Measurements from ENCODE around the gene MUS81. TPM values are rescaled to one million over a fixed set of nuclear protein-coding genes. Genes with fewer than 3 reads are reported as not detected.
"Not testable (repeated sequence)": the region's sequence is repeated elsewhere in the genome, so short reads cannot be mapped to it uniquely, and the experiment has no call there.

Gene MUS81
- total RNA-seq, 1 donor: 85.1 TPM

- DNase-seq (ENCODE audit: low read depth in 2 of 3, low spot score in 2 of 3): peak; percentile 94 to 95 (median 95)
Measured at GRCh38 chr11:65890324-65891218, 30.3 kb downstream of the MUS81 start, which contains the start of gene CCDC85B. TSS of gene CCDC85B (plus strand) at chr11:65890673. CDS start at chr11:65890784, 111 bp downstream.

DNA sequence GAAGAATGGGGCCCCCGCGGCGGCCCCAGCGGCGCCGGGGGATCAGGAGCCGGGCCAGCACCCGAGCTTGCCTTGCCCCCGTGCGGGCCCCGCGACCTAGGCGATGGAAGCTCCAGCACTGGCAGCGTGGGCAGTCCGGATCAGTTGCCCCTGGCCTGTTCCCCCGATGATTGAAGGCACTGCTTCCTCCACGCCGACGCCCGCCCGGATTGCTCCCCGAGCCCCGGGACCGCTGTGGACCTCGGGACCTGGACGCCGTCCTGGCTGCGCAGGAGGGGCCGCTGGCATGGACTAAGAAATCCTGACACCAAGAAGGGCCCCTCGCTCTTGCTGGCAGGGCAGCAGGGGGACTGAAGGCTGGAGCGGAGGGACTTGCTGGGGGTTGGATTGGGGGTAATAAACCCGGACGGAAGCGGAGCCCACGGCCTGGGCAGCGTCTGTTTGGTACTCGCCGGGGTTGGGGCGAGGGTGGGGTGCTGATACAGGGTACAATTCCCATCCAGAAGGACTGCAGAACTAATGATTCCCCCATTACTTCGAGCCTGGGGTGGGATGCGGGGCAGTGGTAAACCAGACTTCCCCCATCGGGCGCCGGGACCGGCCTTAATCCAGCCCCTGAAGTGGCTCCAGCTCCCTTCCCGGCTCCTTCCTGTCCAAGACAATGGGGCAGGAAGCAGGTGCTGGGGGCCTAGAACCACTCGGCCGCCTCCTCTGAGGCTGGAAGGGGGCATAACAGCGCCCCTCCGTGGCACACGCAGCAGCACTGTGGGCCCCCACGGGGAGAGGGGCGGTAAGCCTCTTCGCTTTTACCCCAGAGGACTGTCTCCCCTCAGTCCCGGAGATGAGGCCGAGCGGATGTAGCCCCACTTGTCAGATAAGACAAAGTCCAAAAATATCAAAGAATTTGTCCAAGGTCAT, 31.2 kb downstream of the MUS81 start:
- DNase-seq (ENCODE audit: low read depth in 2 of 3, low spot score in 2 of 3): peak in 1 of 3 donors; percentile 48

GRCh38 chr11:65892137-65892540, 31.9 kb downstream of the MUS81 start:
- DNase-seq (ENCODE audit: low read depth in 2 of 3, low spot score in 2 of 3): not testable (repeated sequence)

GRCh38 chr11:65892661-65893317, 32.6 kb downstream of the MUS81 start:
- DNase-seq (ENCODE audit: low read depth in 2 of 3, low spot score in 2 of 3): no peak

GRCh38 chr11:65894034-65894591, 33.9 kb downstream of the MUS81 start:
- DNase-seq (ENCODE audit: low read depth in 2 of 3, low spot score in 2 of 3): peak in 2 of 3 donors; percentile 56 to 71

- no peak for DNase-seq (ENCODE audit: low read depth in 2 of 3, low spot score in 2 of 3)
Measured at GRCh38 chr11:65895482-65895981, 35.3 kb downstream of the MUS81 start.

DNA sequence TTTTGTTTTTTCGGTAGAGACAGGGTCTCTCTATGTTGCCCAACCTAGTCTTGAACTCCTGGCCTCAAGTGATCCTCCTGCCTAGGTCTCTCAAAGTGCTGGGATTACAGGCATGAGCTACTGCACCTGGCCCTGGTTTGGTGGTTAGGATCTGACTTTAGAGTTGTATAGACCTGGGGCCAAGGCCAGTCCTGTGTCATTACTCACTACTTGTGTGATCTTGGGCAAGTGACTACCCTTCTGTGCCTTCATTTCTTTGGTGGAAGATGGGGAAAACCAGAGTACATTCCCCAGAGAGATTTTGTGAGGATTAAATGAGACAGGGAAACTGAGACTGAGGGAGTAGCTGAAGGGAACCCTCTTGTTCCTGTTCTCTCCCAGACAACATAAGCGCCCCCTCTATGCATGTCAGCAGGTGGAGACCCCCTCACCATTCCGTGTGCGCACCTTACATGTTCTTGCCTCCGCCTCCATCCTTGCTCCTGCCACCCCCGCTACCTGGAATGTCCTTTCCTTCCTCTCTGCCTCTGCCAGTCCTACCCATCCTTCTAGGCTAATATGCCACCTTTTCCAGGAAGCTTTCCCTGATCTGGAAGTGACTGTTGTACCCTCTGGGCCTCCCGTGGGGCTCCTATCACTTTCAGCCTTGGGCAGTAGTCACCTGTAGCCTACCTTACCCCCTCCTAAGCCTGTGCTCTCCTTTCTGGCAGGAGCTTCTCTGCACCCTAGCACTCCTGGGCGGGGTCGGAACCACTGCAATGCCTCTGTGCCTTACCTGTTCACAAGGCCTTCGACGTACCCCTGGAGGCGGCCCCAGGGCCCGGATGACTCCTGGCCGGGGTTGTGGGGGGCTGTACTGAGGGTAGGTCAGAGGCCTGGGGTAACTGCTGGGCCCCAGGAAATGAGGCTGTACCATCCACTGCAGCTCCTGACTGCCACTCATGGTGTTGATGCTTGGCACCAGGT, 36.1 kb downstream of the MUS81 start:
- DNase-seq (ENCODE audit: low read depth in 2 of 3, low spot score in 2 of 3): no peak

DNA sequence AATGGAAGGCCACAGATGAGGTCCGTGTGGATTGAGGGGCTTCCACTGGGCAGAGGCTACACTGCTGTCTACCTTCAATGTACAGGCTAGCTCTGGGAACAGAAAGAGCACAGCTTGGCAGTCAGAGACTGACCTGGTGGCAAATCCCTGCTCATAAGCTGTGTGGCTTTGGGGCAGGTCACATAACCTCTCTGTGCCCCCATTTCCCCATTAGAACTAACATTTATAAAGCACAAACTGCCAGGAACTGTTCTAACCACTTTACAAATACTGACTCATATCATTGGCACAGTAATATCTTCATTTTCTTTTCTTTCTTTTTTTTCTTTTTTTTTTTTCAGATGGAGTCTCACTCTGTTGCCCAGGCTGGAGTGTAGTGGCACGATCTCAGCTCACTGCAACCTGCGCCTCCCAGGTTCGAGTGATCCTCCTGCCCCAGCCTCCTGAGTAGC, 36.8 kb downstream of the MUS81 start:
- no peak for DNase-seq (ENCODE audit: low read depth in 2 of 3, low spot score in 2 of 3)

DNA sequence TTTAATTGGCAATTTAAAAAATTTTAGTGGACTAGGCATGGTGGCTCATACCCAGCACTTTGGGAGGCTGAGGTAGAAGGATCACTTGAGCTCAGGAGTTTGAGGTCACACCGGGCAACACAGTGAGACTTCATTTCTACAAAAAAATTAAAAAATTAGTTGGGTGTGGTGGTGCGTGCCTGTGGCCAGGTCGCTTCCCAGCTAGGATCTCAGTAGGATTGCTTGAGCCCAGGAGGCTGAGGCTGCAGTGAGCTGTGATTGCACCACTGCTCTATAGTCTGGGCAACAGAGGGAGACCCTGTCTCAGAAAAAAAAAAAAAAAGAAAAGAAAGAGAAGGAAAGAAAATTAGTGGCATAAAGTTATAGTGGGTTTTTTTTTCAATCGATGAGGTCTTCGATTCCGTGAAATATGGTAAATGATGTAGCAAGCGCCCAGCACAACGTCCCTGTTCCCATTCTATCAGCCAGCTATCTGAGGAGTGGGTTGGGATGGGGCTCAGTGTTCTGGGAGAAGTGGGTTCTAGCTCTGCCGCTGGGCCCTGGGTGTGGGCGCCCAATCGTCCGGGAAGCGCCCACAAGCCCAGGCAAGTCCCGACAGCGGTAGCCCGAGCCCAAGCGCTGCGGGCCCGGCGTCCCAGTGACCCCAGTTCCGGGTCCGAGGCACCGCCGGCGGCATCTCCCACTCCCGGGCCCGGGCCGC, 38.6 kb downstream of the MUS81 start:
- no peak for DNase-seq (ENCODE audit: low read depth in 2 of 3, low spot score in 2 of 3)

GRCh38 chr11:65899356-65900124, 39.3 kb downstream of the MUS81 start:
- DNase-seq (ENCODE audit: low read depth in 2 of 3, low spot score in 2 of 3): peak in 2 of 3 donors; percentile 82 to 84

DNA sequence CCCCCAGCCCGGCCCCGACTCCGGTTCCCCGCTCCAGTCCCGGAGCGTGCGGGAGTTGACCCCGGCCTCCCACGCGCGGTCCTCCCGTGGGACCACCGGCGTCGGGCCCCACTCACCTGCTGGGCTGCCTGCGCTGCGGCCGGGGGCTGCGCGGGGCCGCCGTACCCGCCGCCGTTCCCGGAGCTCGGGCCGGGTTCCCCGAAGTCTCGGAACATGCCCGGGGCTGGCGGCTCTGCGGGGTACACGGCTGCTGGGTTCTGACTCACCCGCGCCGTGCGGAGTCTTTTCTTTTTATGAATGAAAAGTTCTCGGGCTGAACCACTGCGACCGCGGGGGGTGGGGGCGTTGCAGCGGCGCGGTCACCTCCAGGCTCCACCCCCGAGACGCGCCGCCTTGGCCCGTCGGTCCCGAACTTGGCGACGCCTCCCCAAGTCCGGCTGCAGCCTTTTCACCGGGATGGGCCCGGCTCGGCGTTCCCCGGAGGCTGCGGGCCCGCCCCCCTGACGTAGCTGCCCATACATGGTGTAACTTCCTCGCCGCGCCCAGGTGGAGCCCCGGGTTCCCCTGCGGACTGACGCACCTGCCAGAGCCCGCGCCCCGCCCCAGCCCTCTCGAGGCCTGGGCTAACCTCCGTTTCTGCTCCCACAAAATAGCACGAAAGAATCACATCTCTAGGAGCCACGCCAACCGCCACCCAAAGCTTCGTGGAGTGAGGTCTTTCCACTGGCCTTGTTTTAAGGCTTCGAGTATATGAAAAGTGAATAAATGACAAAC, 40.1 kb downstream of the MUS81 start, which contains the start of gene FOSL1:
Gene FOSL1, minus strand, starts transcription at position 264 of the 774 bp plus-strand sequence. Its CDS starts 49 bp downstream, at position 215.
- peak; percentile 85 to 97 (median 94) for DNase-seq (ENCODE audit: low read depth in 2 of 3, low spot score in 2 of 3)

- no peak for DNase-seq (ENCODE audit: low read depth in 2 of 3, low spot score in 2 of 3)
Measured at GRCh38 chr11:65900899-65901180, 40.6 kb downstream of the MUS81 start.

- DNase-seq (ENCODE audit: low read depth in 2 of 3, low spot score in 2 of 3): no peak
Measured at GRCh38 chr11:65903068-65903481, 42.8 kb downstream of the MUS81 start.

DNA sequence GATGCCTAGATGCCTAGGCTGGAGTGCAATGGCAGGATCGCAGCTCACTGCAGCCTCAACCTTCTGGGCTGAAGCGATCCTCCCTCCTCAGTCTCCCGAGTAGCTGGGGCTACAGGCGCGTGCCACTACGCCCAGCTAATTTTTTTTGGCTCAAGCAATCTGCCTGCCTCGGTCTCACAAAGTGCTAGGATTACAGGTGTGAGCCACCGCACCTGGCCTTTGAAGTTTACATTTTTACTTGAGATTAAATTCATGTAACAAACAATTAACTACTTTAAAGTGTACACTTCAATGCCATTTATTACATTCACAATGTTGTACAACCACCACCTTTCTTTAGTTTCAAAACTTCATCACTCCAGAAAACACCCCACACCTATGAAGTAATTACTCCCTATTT, 43.5 kb downstream of the MUS81 start:
- DNase-seq (ENCODE audit: low read depth in 2 of 3, low spot score in 2 of 3): no peak

DNA sequence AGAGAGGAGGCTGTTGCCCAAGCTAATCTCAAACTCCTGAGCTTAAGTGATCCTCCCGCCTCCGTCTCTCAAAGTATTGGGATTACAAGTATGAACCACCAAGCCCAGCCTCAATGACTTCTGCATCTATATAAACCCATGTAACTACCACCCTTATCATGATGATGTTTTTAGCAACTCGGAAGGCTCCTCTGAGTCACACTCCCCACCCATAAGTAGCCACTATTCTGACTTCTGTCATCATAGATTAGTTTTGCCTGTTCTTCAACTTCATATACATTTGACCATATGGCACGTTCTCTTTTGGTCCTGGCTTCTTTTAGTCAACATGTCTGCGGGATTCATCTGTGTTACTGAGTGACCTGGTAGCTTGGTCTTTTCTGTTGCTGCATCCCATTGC, 46.4 kb downstream of the MUS81 start:
- no peak for DNase-seq (ENCODE audit: low read depth in 2 of 3, low spot score in 2 of 3)

DNA sequence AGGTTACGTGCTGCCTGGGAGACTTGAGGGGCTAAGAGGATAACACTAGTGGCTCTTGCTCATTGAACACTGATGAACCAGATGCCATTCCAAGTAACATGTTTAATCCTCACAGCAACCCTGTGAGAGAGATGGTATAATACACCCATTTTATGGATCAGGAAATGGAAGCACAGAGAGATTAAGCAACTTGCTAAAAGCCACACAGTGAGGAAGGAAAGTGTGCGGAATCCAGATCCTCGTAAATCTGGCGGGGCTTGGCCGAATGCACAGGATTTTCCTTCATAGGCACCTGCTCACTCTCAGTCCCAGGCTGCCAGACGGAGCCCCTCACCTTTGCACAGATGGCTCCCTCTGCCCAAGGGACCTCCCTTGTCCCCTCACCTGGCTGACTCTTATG, 47.6 kb downstream of the MUS81 start:
- no peak for DNase-seq (ENCODE audit: low read depth in 2 of 3, low spot score in 2 of 3)

Measured in hematopoietic multipotent progenitor cell (in vitro differentiated cells).